NCI-H748 (cell line): ENCODE data around the gene KRAS.

Source experiments
- DNase-seq: peaks from one replicate; lab custom pipeline; 2025; ENCODE audit not compliant: unreplicated experiment; lab: John Stamatoyannopoulos, UW

The KRAS gene

DNA sequence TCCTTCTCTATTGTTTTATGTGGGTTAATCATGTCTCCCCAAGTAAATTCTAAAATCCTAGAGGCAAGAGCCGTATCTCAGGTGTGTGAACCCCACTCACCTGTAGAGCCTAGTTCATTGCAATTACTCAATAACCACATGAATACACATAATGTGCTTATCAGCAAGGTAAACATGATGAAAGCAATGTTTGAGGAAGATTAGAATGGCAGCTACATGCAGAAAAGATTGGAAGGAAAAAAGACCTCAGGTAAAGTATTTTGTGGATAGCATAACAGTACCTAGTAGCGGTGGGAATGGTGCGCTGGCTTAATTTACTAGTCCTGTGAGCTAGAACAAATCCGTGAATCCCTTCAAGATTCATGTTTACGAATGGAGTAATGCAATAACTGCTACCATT is 5.3 kb upstream of the KRAS start:
- no peak for DNase-seq

DNA sequence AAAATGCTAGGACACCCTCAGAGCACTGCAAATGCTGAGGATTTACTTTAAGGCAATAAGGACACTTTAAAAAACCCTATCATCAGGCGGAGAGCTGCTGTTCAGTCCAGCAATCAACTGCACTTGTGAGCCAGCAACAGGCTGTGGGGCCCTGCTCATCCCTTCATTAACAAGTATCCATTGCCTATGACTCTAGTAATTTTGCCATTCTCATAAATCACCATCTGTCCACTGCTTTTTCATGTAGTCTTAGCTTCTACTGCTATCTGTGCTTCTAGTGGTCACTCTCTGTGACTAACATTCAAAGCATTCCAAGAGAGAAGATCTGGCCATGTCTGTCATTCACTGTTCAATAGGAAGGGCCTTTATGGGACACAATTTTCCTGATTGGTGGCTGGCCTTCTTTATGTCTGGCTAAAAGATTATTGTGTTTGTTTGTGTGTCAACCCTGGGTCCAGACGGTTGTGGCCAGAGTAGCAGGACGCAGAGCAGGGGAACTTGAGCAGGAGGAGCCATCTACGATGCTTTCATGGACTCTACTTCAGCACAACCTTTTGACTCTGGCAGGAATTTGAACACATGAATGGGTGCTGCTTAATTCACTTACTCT is 3.6 kb upstream of the KRAS start:
- no peak for DNase-seq

DNA sequence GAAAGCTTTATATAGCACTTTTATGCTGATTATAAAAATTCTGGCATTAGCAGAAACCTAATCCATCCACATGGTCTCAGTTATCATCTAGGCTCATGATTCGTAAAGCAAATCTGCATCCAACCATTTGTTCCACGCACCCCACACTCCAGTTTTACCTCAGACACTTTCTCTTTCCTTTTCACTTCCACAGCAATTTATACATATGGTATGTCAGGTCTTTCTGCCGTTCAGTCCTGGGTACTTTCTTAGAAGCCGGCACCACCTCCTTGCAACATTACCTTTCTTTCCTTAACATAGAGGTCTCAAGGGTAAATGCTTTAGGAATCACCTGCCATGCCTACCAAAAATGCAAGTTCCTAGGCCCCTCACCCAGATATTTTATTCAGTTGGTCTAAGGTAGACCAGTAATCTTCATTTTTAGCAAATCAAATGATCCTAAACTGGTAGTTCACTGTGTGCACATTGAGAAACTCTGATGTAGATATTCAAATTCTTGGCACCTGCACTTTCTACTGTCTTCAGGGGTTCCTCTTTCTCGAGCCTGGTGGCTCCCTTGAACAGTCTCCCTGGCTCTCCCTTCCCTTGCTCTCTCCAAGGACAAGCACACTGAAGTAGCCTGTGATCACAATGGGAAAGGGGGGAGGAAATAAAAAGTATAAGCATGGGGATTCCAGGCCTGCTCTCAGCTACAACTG is 2.8 kb upstream of the KRAS start:
- no peak for DNase-seq

DNA sequence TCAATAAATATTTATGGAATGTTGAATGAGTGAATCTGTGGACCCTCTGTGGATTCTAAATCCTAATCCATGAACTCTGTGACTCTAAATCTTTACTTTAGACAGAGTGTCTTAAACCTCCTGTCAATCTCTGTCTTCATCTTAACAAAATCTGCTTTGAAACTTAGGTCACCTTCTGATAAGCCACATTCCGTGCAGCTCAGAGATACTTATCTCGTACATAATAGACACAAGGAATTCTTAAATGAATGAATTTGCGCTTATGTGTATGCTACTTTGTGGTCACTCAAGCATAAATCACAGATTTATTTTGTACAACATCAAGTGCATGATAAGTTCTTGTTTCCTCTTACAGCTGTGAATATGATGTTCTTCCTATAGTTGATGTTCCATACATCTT is 2.2 kb upstream of the KRAS start:
- no peak for DNase-seq

DNA sequence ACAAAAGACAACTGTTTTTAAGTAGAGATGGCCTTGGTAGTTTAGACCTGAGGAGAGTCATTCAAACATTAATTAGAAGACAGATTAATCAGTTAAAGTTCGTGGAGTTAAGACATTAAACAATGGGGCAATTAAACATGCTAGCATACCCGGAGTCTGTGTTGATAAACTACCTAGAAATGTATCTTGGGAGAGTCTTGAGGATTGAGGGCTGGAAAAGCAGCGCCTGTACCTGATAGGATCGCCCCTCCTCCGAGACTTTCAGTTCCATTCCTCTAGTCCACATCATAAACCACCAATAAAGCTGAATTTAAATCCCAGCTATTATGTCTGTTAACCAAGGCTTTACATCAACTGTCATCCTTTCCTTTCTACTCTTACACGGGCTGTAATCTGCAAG is 1.0 kb upstream of the KRAS start:
- no peak for DNase-seq

DNA sequence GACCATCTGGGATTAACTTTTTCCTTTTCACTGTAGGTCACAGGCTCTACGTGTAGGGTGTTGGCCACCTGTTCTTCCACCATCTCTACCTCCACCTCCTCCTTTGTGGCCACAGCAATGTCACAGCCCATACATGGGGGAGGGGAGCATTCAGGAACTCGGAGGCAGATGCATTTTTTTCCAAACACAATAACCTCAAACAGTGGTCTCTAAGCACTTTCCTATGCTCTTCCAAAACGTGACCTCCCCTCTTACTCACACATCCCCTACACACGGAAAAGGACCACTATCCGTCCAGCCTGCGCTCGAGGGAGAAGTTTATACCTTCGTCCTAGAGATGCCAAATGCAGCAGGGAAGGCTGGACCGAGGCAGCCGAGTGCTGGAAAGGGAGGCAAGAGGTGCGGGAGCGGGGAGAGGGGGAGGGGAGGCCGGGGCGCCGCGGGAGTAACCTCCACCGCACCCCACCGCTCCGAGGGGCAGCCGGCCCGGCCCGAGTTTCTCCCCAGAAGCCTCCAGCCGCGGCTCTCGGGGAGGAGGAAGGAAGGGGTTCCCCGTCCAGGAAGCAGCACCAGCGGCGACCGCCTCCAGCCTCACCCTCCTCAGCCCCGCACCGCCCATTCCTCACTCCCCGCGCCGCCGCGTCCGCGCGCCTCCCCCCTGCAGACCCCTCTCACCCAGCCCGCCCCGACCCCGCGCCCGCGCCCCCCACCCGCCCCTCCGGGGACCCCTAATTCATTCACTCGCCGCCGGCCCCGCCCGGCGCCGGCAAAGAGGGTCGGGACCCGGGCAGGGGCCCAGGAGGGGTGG is 594 bp downstream of the KRAS start:
- peak; percentile 43 for DNase-seq

DNA sequence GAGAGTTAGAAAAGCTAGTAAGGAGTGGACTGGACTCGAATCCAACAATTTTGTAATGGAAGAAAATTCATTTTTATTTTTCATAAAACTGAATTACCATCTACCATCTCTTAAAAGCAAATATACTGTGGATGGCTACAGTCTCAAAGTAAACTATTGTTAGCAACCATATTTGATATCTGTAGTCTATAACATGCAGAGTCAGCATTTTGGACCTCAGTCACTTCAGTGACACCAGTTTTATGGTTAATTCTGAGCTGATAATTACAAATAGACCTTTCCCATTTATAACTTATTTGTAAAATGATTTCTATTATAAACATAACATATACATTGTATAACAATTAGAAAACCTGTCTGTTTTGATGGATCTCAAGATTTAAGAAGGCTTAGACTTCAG is 2.0 kb downstream of the KRAS start:
- no peak for DNase-seq

DNA sequence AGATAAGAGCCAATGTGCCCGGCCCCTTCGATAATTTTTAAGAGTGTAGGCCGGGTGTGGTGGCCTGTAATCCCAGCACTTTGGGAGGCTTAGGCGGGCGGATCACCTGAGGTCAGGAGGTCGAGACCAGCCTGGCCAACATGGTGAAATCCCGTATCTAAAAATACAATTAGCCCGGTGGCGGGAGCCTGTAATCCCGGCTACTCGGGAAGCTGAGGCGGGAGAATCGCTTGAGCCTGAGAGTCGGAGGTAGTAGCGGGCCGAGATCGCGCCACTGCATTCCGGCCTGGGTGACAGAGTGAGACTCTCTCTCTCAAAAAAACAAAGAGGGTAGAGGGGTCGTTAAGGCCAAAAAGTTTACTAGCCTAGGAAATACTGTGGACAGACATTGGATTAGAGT is 2.6 kb downstream of the KRAS start:
- DNase-seq, result no peak

DNA sequence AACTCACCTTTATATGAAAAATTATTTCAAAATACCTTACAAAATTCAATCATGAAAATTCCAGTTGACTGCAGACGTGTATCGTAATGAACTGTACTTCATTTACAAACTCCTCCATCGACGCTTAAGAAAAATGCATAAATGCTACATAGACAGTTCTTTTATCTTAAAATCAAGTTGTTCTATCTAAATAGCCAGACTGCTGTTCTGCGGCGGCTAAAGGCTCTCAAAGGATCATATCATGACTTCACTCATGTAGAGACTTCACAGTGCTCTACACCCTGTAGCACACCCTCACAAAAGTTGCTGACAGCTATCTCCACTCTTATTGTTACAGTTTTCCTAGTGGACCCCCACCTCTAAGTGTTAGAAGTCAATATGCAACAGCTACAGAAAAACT is 5.2 kb downstream of the KRAS start:
- no peak for DNase-seq

DNA sequence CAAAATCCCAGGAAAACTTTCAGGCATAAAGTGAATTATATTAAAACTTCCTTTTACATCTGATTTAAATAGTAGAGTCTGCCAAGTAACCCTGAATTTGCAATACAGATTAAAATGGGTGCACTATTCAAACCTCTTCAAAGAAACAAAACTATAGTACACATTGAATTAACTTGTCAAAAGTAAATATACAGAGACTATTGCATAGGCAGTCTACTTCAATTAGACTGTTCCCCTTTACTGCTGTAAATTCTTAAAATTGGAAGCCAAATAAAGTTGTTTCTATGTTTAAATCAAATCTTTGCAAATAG is 7.1 kb downstream of the KRAS start:
- no peak for DNase-seq

DNA sequence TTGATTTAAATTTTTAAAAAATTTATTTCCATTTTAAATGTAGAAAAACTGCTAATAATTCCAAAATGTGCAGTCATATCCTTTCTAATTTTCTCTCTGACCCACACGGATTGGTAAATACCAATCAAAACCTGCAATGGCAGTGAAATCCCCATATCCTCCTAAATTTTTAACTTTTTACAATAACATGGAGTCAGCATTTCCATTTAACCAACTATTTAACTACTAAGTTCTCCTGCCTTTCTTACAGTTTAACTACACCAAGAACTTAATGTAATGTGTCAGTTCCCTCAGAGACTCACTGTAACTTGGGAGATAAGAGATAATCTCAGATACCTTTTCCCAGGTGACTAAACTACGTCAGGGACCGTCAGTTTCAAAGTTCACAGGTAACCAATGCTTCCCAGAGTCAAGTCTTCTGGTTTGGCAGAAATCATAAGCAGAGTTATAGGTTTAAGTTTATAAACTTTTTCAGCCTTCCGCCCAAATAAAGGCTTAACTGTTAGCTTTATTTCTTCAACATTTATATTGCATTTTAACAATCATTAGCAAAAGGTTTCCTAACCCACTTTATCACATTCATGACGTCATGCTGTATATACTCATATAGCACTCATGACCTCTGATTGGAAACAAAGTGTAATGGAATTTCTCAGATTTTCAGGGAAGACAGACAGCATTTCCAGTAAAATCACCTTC is 7.6 kb downstream of the KRAS start:
- no peak for DNase-seq

DNA sequence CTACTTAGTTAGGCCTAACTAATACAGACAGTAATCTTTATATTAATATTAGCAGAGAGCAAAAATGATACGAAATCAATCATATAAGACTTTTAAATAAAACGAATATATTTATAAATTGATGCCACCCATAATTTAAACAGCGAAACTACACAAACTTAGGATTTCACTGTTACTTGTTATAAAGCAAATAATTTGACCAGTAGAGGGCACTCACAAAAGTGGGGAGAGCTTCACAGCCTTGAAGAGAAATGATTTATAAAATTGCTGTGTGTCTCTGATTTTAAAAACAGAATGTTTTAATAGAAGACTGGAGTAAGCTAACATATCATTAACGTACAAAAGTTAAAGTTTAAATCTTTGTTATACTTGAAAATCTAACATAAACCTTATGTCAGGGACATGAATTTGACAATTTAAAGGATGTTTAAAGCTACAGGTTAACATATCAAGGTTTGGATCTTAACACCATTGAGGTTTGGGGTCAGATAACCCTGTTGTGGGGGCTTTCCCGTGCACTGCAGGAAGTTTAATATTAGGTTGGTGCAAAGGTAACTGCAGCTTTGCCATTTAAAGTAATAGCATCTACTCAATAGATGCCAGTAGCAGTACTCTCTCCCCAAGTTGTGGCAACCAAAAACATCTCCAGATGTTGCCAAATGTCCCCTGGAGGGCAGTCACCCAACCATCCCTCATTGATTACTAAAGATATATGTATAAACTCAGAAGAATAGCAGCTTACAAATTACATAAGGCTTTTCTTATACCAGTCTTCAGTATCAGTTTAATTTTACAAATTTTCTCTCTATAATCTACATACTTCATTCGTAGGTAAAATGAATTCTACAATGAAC is 9.3 kb downstream of the KRAS start:
- DNase-seq, result peak; percentile 24

DNA sequence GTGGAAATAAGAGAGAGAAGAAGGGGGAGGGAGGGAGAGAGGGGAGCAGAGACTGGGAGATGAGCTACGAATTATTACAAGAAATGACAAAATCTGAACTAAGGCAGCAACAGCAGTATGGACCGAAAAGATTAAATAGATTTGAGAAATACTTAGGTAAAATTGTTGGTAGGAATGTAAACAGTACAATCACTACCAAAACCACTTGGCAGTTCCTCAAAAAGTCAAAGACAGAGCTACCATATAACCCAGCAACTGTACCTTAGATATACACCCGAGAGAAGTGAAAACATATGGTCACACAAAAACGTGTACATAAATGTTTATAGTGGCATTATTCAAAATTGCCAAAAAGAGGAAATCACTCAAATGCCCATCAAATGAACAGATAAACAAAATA is 14.1 kb downstream of the KRAS start:
- DNase-seq, result no peak

DNA sequence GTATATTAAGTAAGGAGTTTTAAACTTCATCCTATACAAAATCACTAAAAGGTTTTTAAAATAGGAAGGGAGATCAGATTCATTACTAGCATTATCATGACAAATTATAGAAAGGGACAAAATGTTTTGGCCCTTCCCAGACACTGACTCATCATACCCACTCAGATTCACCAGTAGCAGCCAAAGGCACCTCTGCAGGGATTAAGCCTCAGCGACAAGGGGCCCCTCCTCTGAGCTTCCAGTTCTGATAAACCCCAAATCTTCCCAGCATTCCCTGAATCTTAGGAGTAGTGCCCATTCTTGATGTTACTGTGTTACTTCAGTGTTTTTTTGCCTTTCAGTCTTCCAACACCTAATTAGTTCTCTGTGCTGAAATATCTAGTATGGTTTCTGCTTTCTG is 14.5 kb downstream of the KRAS start:
- no peak for DNase-seq

DNA sequence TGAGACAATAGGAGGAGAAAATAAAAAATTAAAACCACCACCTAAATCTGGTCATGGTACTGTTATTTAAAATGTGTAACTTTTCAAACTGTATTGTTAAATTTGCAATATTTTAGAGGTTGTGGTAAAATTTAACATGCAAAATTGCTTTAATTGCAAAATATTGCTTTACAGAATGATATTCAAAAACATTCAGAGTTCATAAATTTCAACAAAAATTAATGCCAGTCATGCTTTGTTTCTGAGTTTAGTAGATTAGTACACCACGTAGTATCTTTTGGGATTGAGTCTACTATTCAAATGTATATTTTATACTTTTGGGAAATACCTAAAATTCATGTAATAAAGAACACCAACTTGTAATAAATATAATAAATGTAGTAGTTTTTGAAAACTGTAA is 37.4 kb downstream of the KRAS start:
- DNase-seq, result no peak

DNA sequence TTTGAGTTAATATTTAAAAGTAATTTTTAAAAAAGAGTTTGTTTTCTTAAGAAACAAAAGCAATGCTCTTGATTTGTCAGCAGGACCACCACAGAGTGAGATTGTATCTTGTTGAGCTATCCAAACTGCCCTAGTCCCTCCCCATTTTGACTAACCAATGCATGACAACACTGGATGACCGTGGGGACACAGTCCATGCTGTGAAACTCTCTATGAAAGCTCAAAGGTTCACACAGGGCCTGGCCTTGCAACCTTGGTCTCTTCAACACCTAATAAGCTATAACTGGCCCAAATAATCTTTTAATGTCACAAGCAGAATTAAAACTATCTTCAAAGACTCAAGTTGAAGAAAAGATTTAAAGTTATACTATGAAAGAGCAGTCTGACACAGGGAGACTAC is 42.2 kb downstream of the KRAS start:
- DNase-seq, result no peak

DNA sequence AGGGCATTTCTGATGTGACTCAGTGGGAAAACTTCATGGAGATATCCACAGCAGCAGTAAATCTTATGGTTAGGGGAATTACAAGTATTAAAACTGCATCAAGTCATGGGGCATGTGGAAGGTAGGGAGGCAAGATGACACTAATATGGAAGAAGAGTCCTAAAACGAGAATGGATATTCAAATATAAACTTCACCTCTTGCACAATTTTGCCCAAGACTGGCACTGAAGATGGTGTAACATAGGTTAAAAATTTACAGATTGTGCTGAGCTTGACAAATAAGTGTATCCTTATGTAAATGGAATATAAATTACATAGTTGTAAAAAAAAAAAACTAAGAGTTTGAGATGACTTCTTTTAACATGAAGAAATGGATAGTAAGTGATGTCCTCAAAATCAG is 42.9 kb downstream of the KRAS start:
- no peak for DNase-seq

DNA sequence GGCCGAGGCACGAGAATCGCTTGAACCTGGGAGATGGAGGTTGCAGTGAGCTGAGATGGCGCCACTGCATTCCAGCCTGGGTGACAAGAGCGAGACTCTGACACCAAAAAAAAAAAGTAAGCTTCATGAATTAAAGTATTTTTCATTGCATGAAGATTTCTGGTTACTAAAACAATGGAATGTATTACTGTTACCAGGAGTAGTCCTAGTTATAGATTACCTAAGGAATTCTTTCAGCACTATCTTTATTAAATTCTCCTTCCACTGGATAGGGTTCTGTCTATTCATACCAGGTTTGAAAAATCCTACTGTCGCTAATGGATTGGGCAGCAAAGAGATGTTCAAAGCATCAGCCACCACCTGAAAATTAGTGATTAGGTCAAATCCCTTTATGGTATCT is 43.3 kb downstream of the KRAS start:
- no peak for DNase-seq

DNA sequence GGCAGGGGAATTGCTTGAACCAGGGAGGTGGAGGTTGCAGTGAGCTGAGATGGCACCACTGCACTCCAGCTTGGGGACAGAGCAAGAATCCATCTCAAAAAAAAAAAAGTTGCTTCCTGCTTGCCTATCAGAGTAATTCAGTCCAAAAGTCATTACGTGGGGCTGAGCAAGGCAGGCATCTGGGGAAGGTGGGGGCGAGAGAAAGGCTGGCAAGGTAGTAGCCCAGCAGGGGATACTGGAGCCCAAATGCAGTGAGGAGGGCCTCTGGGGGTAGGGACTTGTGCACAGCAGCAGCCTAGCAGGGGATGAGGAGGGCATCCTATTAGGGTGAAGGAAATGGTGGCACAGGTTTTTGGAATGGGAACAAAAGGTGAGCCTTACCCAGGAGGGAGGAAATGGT is 48.6 kb downstream of the KRAS start:
- no peak for DNase-seq

DNA sequence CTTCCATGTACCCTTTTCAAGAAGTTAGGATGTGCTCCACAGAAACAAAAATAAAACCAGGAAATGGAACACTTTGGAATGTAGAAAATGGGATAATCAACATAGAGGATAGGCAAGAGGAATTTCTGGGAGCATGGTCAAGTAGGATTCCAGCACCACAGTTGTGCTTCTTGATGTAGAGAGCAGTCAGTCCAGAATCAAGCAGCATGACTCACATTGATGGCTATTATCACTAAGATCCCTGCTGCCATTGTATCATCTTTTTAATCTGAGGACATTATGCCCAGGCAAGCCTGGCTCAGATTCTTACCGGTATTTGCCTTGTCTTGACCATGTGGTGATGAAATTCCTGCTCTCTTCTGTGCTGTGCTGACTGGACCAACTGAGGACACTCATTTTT is 50.0 kb downstream of the KRAS start:
- no peak for DNase-seq

DNA sequence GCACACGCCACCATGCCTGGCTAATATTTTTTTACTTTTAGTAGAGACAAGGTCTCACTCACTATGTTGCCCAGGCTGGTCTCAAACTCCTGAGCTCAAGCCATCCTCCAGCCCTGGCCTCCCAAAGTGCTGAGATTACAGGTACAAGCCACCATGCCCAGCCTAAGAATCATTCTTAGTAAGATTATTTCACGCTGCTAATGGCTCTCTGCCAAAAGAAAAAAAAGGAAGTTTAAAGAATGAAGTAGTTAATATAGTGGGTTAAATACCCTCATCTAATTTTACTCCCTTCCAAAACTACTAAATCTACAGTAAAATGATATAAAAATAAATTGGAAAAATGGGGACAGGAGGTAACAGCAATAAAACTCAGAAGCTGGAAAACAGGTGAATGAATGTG is 53.1 kb downstream of the KRAS start:
- no peak for DNase-seq
